ENCODE measurements around the gene SLC16A10. TPM values are rescaled to one million over a fixed set of nuclear protein-coding genes. Genes with fewer than 3 reads are reported as not detected.
"Not testable (repeated sequence)": the region's sequence is repeated elsewhere in the genome, so short reads cannot be mapped to it uniquely, and the experiment has no call there.

Gene SLC16A10
- total and polyA plus RNA-seq, 2 donors (not counting 3 experiments of a cell fraction or from before 2014, with no cell fraction given): not detected

DNA sequence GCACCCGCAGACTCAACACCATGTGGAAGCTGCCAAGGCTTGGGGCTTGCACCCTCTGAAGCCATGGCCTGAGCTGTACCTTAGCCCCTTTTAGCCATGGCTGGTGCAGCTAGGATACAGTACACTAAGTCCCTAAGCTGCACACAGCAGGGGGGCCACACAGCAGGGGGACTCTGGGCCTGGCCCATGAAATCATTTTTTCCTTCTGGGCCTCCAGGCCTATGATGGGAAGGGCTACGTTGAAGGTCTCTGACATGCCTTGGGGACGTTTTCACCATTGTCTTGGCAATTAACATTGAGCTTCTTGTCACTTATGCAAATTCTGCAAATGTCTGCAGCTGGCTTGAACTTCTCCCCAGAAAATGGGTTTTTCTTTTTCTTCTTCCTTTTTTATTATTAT is 103.3 kb downstream of the SLC16A10 start:
- no peaks in the 10 kb centered on the region for H3K9me3 ChIP-seq (replicated peaks; ENCODE audit: control insufficient read depth, insufficient read depth, low read length)
- TF ChIP-seq, protein P1, sequence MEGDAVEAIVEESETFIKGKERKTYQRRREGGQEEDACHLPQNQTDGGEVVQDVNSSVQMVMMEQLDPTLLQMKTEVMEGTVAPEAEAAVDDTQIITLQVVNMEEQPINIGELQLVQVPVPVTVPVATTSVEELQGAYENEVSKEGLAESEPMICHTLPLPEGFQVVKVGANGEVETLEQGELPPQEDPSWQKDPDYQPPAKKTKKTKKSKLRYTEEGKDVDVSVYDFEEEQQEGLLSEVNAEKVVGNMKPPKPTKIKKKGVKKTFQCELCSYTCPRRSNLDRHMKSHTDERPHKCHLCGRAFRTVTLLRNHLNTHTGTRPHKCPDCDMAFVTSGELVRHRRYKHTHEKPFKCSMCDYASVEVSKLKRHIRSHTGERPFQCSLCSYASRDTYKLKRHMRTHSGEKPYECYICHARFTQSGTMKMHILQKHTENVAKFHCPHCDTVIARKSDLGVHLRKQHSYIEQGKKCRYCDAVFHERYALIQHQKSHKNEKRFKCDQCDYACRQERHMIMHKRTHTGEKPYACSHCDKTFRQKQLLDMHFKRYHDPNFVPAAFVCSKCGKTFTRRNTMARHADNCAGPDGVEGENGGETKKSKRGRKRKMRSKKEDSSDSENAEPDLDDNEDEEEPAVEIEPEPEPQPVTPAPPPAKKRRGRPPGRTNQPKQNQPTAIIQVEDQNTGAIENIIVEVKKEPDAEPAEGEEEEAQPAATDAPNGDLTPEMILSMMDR (IDR thresholded peaks at IDR 0.05; ENCODE audit: extremely low read depth in 1 of 2, insufficient read depth in 1 of 2, low read depth in 1 of 2, low read length in 2 of 2): no peak
- TF ChIP-seq POLR2AphosphoS5 (IDR thresholded peaks at IDR 0.05; ENCODE audit: insufficient read depth, low read depth, low read length) (no peak), JUN (IDR thresholded peaks at IDR 0.05; ENCODE audit: borderline replicate concordance, insufficient read depth, insufficient read length, low read depth) (no peak), POLR2A (IDR thresholded peaks at IDR 0.05; ENCODE audit: low read depth, low read length) (no peak), EZH2 (IDR thresholded peaks at IDR 0.05; ENCODE audit: borderline replicate concordance, low read depth, low read length, severe bottlenecking) (no peak), GATA2 (IDR thresholded peaks at IDR 0.05; ENCODE audit: insufficient read depth, insufficient read length, low read depth, low read length) (no peak), MYC (IDR thresholded peaks at IDR 0.05; ENCODE audit: low read depth, low read length) (no peak), FOS (IDR thresholded peaks at IDR 0.05; ENCODE audit: borderline replicate concordance, insufficient read depth, low read length) (no peak)
- TF ChIP-seq, protein P2, sequence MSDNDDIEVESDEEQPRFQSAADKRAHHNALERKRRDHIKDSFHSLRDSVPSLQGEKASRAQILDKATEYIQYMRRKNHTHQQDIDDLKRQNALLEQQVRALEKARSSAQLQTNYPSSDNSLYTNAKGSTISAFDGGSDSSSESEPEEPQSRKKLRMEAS (IDR thresholded peaks at IDR 0.05; ENCODE audit: insufficient read depth, insufficient read length): no peak

DNA sequence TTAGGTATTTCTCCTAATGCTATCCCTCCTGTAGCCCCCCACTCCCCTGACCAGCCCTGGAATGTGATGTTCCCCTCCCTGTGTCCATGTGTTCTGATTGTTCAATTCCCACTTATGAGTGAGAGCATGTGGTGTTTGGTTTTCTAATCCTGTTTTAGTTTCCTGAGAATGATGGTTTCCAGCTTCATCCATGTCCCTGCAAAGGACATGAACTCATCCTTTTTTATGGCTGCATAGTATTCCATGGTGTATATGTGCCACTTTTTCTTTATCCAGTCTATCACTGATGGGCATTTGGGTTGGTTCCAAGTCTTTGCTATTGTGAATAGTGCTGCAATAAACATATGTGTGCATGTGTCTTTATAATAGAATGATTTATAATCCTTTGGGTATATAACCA is 103.8 kb downstream of the SLC16A10 start:
- H3K27ac ChIP-seq (ENCODE audit: insufficient read depth, low read depth, low read length); intact Hi-C loops (cut with micrococcal nuclease); H4K20me1 ChIP-seq (replicated peaks; ENCODE audit: control insufficient read depth, extremely low read depth, insufficient read depth, low read length); H3K79me2 ChIP-seq (ENCODE audit: control insufficient read depth, insufficient read depth, low read length); DNase-seq (ENCODE audit: low read depth, low spot score); H3K4me3 ChIP-seq (replicated peaks in 1 of 3; ENCODE audit: insufficient read depth in 1 of 3, low read depth in 1 of 3, low read length in 3 of 3); H3K9me3 ChIP-seq (replicated peaks; ENCODE audit: control insufficient read depth, insufficient read depth, low read length); BruUV-seq (replicated peaks); dilution Hi-C loops (cut with MboI; ENCODE audit: extremely low pct_ligation_motif_present, low sequenced_read_pairs); FAIRE-seq; H3K36me3 ChIP-seq (ENCODE audit: control insufficient read depth in 2 of 2, extremely low read depth in 1 of 2, insufficient read depth in 2 of 2, low read length in 2 of 2); H3K9ac ChIP-seq (replicated peaks; ENCODE audit: extremely low read depth, insufficient read depth, low read length); H2AFZ ChIP-seq (ENCODE audit: low read depth, low read length); H3K4me1 ChIP-seq (ENCODE audit: control insufficient read depth, extremely low read depth, insufficient read depth, low read length); H3K9me1 ChIP-seq (replicated peaks; ENCODE audit: control insufficient read depth, extremely low read depth, insufficient read depth, low read length); H3K4me2 ChIP-seq (ENCODE audit: insufficient read depth, low read length); CTCF ChIA-PET; POLR2A ChIA-PET; H3K27me3 ChIP-seq (ENCODE audit: control insufficient read depth in 2 of 2, insufficient read depth in 2 of 2, low read length in 2 of 2): not testable (repeated sequence)

More for the DNA sequence above, 103.3 kb downstream of the SLC16A10 start:
- CTCF ChIA-PET: no interaction called here
- Histone ChIP-seq H4K20me1 (replicated peaks; ENCODE audit: control insufficient read depth, extremely low read depth, insufficient read depth, low read length) (peaks cover 2% of the 10 kb centered on the region), H3K36me3 (ENCODE audit: control insufficient read depth in 2 of 2, extremely low read depth in 1 of 2, insufficient read depth in 2 of 2, low read length in 2 of 2) (no peaks in the 10 kb centered on the region), H3K79me2 (ENCODE audit: control insufficient read depth, insufficient read depth, low read length) (no peaks in the 10 kb centered on the region), H3K4me2 (ENCODE audit: insufficient read depth, low read length) (no peak overlapping the region), H2AFZ (ENCODE audit: low read depth, low read length) (no peak overlapping the region), H3K9me1 (replicated peaks; ENCODE audit: control insufficient read depth, extremely low read depth, insufficient read depth, low read length) (no peaks in the 10 kb centered on the region), H3K27me3 (ENCODE audit: control insufficient read depth in 2 of 2, insufficient read depth in 2 of 2, low read length in 2 of 2) (peaks cover 6 to 9% of the 10 kb centered on the region in 2 experiments), H3K4me3 (replicated peaks in 1 of 3; ENCODE audit: insufficient read depth in 1 of 3, low read depth in 1 of 3, low read length in 3 of 3) (no peak overlapping the region), H3K27ac (ENCODE audit: insufficient read depth, low read depth, low read length) (no peak overlapping the region), H3K4me1 (ENCODE audit: control insufficient read depth, extremely low read depth, insufficient read depth, low read length) (no peaks in the 10 kb centered on the region), H3K9ac (replicated peaks; ENCODE audit: extremely low read depth, insufficient read depth, low read length) (no peak overlapping the region)
- dilution Hi-C loops (cut with MboI; ENCODE audit: extremely low pct_ligation_motif_present, low sequenced_read_pairs): no loop called here
- intact Hi-C loops (cut with micrococcal nuclease): no loop called here
- no TSS peak for BruUV-seq (replicated peaks)
- FAIRE-seq: no peak
- POLR2A ChIA-PET: no interaction called here
- no peak for DNase-seq (ENCODE audit: low read depth, low spot score)

Data from endothelial cell of umbilical vein (primary cell).